ENCODE results near the gene SH3RF3. TPM values are rescaled to one million over a fixed set of nuclear protein-coding genes. Genes with fewer than 3 reads are reported as not detected.

Gene SH3RF3
- total and polyA plus RNA-seq, 2 of the 13 experiments (the other 11 are each of a cell fraction or from before 2014, with no cell fraction given) = 0.04 TPM; not detected in 1

DNA sequence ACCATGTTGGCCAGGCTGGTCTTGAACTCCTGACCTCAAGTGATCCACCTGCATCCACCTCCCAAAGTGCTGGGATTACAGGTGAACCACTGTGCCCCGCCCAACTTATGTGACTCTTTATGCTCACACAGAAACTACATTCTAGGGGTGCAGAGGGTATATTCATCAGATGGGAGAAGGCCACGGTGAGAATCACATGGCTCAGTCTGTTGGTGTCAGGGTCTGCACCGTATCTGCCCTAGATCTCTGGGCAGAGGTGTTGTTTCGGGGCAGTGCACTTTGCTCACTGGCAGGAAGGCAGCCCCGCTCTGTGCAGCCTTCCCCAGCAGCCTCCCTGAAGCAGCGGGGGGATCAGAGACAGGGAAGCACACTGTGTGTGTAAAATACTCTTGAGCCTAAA lies 76.4 kb downstream of the SH3RF3 start:
- no peak overlapping the region for H3K4me3 ChIP-seq (replicated peaks in 1 of 3; ENCODE audit: insufficient read depth in 1 of 3, low read depth in 2 of 3, low read length in 3 of 3)
- ChIA-PET CTCF (ENCODE audit: low intra/inter-chr PET ratio, low total read pairs) (no interaction called here), POLR2A (no interaction called here)
- H3K4me1 ChIP-seq (ENCODE audit: insufficient read depth, low read length) = peaks cover 6% of the 10 kb centered on the region
- DNase-seq (ENCODE audit: low spot score) (no peak), ATAC-seq (no peak), FAIRE-seq (no peak)
- no peak overlapping the region for H3K9ac ChIP-seq (ENCODE audit: insufficient read depth, low read depth, low read length)
- no peak overlapping the region for H2AFZ ChIP-seq (ENCODE audit: low read length)
- intact Hi-C loops (cut with micrococcal nuclease; ENCODE audit: unreplicated experiment) = no loop called here
- no TSS peak for BruUV-seq (replicated peaks)
- H3K79me2 ChIP-seq (ENCODE audit: insufficient read depth, low read length) = no peaks in the 10 kb centered on the region
- WGBS (ENCODE audit: low lambda C conversion rate) = 40% methylated on average over 6 of the region's 6 CpGs
- peaks cover 0 to 9% of the 10 kb centered on the region in 2 experiments; a peak in 2 of 5 replicates for H3K27me3 ChIP-seq (ENCODE audit: control insufficient read depth in 1 of 2, insufficient read depth in 2 of 2, low read length in 2 of 2)
- no peaks in the 10 kb centered on the region for H4K20me1 ChIP-seq (ENCODE audit: insufficient read depth, low read length)
- H3K27ac ChIP-seq (ENCODE audit: extremely low read length, insufficient read depth, low read length) = no peak overlapping the region
- no peaks in the 10 kb centered on the region for H3K9me3 ChIP-seq (ENCODE audit: low read length)
- H3K4me2 ChIP-seq (ENCODE audit: low read depth, low read length) = no peak overlapping the region
- TF ChIP-seq, protein P1, sequence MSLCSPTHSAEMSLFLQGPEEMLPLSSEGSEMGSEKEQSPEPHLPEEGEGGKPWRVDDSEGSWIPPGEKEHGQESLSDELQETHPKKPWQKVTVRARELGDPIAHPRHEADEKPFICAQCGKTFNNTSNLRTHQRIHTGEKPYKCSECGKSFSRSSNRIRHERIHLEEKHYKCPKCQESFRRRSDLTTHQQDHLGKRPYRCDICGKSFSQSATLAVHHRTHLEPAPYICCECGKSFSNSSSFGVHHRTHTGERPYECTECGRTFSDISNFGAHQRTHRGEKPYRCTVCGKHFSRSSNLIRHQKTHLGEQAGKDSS (CRISPR knock-in tag; IDR thresholded peaks at IDR 0.05; ENCODE audit: borderline replicate concordance, low read depth) = no peak
- TF ChIP-seq ZSCAN25 (CRISPR knock-in tag; IDR thresholded peaks at IDR 0.05) = no peak
- TF ChIP-seq NFIB (CRISPR knock-in tag; IDR thresholded peaks at IDR 0.05; ENCODE audit: borderline replicate concordance) = no peak
- TF ChIP-seq MTF2 (CRISPR knock-in tag; IDR thresholded peaks at IDR 0.05; ENCODE audit: borderline replicate concordance) = no peak
- no peak for TF ChIP-seq ZNF672 (CRISPR knock-in tag; IDR thresholded peaks at IDR 0.05)
- no peak for TF ChIP-seq MTA1 (CRISPR knock-in tag; IDR thresholded peaks at IDR 0.05; ENCODE audit: borderline replicate concordance)
- TF ChIP-seq ZNF850 (CRISPR knock-in tag; conservative IDR thresholded peaks at IDR 0.05) = no peak
- TF ChIP-seq, protein P2, sequence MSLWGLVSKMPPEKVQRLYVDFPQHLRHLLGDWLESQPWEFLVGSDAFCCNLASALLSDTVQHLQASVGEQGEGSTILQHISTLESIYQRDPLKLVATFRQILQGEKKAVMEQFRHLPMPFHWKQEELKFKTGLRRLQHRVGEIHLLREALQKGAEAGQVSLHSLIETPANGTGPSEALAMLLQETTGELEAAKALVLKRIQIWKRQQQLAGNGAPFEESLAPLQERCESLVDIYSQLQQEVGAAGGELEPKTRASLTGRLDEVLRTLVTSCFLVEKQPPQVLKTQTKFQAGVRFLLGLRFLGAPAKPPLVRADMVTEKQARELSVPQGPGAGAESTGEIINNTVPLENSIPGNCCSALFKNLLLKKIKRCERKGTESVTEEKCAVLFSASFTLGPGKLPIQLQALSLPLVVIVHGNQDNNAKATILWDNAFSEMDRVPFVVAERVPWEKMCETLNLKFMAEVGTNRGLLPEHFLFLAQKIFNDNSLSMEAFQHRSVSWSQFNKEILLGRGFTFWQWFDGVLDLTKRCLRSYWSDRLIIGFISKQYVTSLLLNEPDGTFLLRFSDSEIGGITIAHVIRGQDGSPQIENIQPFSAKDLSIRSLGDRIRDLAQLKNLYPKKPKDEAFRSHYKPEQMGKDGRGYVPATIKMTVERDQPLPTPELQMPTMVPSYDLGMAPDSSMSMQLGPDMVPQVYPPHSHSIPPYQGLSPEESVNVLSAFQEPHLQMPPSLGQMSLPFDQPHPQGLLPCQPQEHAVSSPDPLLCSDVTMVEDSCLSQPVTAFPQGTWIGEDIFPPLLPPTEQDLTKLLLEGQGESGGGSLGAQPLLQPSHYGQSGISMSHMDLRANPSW (CRISPR knock-in tag; IDR thresholded peaks at IDR 0.05; ENCODE audit: borderline replicate concordance) = no peak
- no peak for TF ChIP-seq FOXC1 (CRISPR knock-in tag; IDR thresholded peaks at IDR 0.05; ENCODE audit: borderline replicate concordance)
- no peak for TF ChIP-seq ZNF235 (CRISPR knock-in tag; IDR thresholded peaks at IDR 0.05; ENCODE audit: borderline replicate concordance)
- H3K36me3 ChIP-seq (replicated peaks in 1 of 2; ENCODE audit: control insufficient read depth in 1 of 2, insufficient read depth in 2 of 2, low read length in 2 of 2) = no peaks in the 10 kb centered on the region
- in situ Hi-C loops (cut with HindIII; ENCODE audit: extremely low pct_ligation_motif_present, low pct_unique_long_range_greater_than_20kb) = no loop called here
